GM10248 (cell line): Measurements from ENCODE around the gene ARMC10.

Experiments used
- CTCF ChIA-PET: fragments of 300-600 bp; sonication (Branson Sonifier 250); formaldehyde crosslinking; extraction: SDS; loops from one replicate; lab custom pipeline; 2021; ENCODE audit warnings: antibody characterized with exemption; lab: Yijun Ruan, JAX
- POLR2A ChIA-PET: fragments of 350-650 bp; sonication (Branson Sonifier 250); formaldehyde crosslinking; extraction: SDS; loops from one replicate; lab custom pipeline; 2020; ENCODE audit warnings: antibody characterized with exemption; lab: Yijun Ruan, JAX
- DNase-seq: peaks from one replicate; pipeline ENCODE4 v3.0.0; 2012; ENCODE audit errors: extremely low spot score
- TF ChIP-seq, protein P1 (sequence below): IDR thresholded peaks from 2 replicates; pipeline ENCODE4 v1.5.1; 2012; ENCODE audit warnings: mild to moderate bottlenecking, low read depth; ENCODE audit errors: extremely low read depth, missing control alignments, control extremely low read depth

The ARMC10 gene

DNA sequence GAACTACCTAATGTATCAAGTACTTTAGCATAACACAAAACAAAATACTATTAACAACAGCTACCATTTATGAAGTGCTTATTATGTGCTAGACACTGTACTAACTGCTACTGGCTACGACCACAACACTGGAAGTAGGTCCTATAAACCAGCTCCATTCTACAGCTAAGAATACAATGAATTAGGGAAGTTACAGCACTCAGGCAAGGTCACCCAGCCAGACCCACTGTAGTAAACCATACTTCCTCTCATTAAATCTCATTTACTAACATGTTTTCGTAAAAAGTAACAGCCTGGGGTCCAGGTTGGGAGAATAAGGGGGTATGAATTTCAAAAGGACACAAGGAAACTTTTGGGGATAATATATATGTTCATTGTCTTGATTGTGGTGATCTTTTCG lies 48.6 kb downstream of the ARMC10 start:
- TF ChIP-seq, protein P1, sequence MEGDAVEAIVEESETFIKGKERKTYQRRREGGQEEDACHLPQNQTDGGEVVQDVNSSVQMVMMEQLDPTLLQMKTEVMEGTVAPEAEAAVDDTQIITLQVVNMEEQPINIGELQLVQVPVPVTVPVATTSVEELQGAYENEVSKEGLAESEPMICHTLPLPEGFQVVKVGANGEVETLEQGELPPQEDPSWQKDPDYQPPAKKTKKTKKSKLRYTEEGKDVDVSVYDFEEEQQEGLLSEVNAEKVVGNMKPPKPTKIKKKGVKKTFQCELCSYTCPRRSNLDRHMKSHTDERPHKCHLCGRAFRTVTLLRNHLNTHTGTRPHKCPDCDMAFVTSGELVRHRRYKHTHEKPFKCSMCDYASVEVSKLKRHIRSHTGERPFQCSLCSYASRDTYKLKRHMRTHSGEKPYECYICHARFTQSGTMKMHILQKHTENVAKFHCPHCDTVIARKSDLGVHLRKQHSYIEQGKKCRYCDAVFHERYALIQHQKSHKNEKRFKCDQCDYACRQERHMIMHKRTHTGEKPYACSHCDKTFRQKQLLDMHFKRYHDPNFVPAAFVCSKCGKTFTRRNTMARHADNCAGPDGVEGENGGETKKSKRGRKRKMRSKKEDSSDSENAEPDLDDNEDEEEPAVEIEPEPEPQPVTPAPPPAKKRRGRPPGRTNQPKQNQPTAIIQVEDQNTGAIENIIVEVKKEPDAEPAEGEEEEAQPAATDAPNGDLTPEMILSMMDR, result no peak
- ChIA-PET POLR2A (no interaction called here), CTCF (interaction anchor here (1.2 kb wide), 1 partner anchor 18 kb away, joined by 3 read pairs; no protein-coding TSS in a partner anchor)
- no peak for DNase-seq

DNA sequence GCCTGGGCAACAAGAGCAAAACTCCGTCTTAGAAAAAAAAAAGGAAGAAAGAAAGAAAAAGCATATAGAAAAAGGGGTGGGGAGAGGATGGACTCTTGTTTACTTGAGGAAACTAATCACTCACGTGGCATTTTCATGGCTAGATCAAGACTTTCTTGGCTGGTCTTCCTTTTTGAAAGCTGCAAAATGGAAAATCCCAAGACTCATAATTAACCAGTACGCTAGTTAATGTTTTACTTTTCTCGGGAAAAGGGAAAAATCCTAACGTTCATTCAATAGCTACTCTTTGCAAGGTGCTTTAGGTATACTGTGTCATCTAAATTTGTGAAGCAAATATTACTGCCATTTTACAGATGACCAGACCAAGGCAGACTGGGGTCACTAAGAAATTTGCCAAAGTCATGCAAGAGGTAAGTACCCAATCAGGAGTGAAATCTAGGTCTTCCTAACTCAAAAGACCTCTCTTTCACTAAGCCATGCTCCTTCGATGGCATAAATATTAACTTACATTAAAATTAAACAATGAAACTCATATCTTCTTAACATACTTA lies 49.6 kb downstream of the ARMC10 start:
- DNase-seq, result no peak
- TF ChIP-seq, protein P1, result no peak
- ChIA-PET CTCF (no interaction called here), POLR2A (no interaction called here)

DNA sequence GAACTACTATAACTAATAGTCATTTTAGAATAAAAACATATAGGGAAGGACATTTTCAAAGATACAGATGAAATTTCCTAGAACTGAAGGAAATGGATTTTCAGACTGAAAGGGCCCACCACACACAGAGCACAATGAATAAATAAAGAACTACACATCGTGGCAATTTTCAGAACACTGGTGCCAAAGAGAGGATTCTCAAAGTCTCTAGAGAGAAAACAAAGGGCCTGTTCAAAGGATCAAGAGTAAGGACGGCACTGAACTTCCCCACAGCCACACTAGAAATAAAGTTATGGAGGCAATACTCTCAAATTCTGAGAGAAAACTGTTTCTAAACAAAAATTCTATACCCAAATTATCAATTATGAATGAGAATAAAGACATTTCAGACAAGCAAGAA lies 52.1 kb downstream of the ARMC10 start:
- ChIA-PET POLR2A (interaction anchor here (0.6 kb wide), 1 partner anchor 634 kb away, joined by 3 read pairs; no protein-coding TSS in a partner anchor), CTCF (no interaction called here)
- TF ChIP-seq, protein P1, result no peak
- DNase-seq, result no peak

DNA sequence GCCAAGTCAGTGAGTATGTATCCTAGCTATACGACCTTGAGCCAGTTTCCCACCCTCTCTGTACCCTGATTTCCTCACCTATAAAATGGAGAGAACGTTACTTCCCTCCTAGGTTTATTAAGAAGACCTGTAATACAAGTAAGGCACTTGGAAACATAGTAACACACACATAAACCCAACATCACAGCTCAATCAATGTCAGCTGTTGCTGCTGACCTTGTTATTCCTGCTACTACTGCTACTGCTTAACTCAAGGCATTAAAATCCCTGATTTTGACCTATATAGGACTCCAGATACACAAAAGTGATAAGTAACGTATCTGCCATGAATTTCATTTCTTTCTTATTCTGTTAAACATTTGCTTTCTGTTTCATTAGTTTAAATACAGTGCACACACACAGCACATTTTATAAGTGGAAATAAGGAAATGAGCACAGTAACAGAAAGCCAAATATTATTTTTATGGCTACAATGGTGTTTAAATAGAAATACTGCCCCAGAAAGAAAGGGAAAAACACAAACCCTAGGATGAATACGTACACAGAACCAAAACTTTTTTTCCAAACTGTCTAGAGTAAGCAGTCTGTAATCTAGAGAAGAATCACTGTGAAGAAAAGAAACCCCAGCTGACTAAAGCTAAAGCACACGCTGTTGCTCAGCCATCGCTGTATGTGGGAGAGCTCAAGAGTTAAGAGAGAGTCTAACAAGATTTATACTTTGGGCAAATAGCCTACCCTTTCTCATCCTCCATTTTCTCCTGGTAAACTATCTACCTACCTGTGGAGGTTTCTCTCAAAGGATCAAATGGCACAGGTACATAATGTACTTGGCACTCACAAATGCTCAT lies 55.0 kb downstream of the ARMC10 start:
- no peak for DNase-seq
- ChIA-PET CTCF (interaction anchor here (0.7 to 2.4 kb wide), 5 partner anchors 9 to 32 kb away, joined by 3 to 11 read pairs (median 3); no protein-coding TSS in a partner anchor), POLR2A (no interaction called here)
- TF ChIP-seq, protein P1, result no peak

DNA sequence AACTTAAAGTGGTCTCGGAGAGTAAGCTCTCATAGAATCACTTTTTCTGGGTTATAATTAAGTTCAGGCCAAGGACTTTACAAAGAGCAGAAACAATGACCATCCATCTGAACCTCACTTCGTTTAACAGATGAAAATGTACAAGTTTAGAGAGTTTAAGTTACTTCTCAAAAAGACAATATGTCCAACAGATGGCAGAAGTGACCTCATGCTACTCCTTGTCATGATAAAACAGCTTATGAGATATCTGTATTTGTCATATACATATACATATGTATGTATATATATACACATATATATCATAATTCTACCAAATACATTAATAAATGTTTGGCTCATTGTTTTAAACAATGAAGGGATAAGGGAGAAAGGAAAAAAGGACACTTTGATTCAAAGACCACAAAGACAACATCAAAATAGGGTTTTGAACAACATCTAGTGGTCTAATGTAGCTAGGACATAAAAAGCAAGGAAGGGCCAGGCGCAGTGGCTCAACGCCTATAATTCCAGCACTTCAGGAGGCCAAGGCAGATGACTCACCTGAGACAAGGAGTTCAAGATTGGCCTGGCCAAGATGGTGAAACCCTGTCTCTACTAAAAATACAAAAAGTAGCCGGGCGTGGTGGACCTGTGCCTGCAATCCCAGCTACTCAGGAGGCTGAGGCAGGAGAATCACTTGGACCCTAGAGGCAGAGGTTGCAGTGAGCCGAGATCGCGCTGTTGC lies 56.1 kb downstream of the ARMC10 start:
- TF ChIP-seq, protein P1, result no peak
- ChIA-PET CTCF (interaction anchor here (1.0 to 2.4 kb wide), 4 partner anchors 8 to 31 kb away, joined by 3 to 11 read pairs (median 3); no protein-coding TSS in a partner anchor), POLR2A (no interaction called here)
- DNase-seq, result no peak

DNA sequence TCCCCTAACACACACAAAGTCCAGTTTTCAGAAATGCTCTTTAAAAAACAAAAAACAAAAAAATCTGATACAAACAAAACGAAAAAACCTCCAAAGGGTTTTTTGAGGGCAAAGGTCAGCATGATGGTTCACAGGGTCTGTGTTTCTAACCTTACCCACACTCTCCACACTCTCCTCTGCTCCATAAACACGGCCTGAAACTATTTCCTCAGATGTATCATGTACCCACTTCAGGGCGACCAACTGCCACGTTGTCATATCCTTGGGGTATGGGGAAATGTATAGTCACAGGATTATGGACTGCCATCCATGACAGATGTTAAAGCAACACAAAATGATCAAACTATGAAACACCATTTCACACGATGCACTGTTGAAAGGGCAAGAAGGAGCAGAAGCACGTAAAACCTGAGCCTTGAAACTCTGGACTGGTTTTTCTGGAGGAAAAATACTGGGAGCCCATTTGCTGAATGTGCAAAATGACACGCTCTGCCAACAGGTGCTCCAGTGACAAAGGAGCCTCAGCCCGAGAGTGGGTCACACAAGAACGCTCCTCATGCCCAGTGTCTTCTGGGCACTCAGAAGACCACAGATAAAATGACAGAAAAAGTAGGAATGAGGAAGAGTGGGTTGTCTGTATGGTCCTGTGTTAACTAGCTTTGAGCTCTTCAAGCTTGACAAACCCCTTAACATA lies 58.2 kb downstream of the ARMC10 start:
- TF ChIP-seq, protein P1, result no peak
- CTCF ChIA-PET, result no interaction called here
- no peak for DNase-seq
- POLR2A ChIA-PET, result no interaction called here
